Measurements from ENCODE around the gene KRTAP4-6. TPM values are rescaled to one million over a fixed set of nuclear protein-coding genes. Genes with fewer than 3 reads are reported as not detected.
A peak's percentile ranks its signal among the peaks of the same experiment; 100 is the strongest.

The KRTAP4-6 gene
- polyA plus RNA-seq, 1 of the 3 experiments (the other 2 are of a cell fraction), result not detected

DNA sequence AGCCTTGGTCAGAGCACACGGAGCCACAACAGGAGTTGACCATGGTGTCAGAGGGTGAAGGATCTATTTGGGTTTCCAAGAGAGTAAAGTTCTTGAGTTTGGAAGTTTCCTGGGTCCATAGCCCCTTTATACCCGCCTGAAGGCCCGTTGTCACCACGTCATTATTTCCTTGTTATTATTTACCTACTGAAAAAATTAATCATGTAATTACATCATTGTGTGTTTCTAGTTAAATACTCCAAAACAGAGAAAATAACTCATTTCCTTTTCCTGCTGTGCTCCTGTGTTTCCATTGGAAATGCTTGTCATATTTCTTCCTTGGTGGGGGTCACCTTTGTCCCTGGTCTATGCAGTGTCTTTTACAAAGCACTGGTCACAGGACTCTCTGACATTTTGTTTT is 42.3 kb downstream of the KRTAP4-6 start, which contains the start of gene KRTAP4-8:
TSS of gene KRTAP4-8 (minus strand) at position 101 of the 400 bp plus-strand sequence. CDS start at position 43, 58 bp downstream.
- POLR2A ChIA-PET, result no interaction called here
- H3K9me3 ChIP-seq, result no peaks in the 10 kb centered on the region
- CTCF ChIA-PET, result no interaction called here

More for the DNA sequence above, 42.3 kb downstream of the KRTAP4-6 start, which contains the start of gene KRTAP4-8:
- 9% methylated on average over 4 of the region's 4 CpGs for WGBS (ENCODE audit: low lambda C conversion rate)
- Histone ChIP-seq H2AFZ (ENCODE audit: low read depth) (no peak within 1 kb of the TSS), H3K4me1 (ENCODE audit: control insufficient read depth in 1 of 2, insufficient read depth in 2 of 2, low read depth in 1 of 2, low read length in 1 of 2) (peaks cover 0 to 5% of the 10 kb centered on the region in 2 experiments; a peak in 1 of 4 replicates), H3K36me3 (replicated peaks in 1 of 2; ENCODE audit: control insufficient read depth in 1 of 2, insufficient read depth in 2 of 2, low read length in 1 of 2) (no peaks in the 10 kb centered on the region), H3K9ac (no peak within 1 kb of the TSS), H3K4me2 (0 out of 2 replicates have a peak within 1 kb of the TSS, but pooled peaks have one; percentile 15), H3F3A (replicated peaks; ENCODE audit: insufficient read depth) (peaks cover 6% of the 10 kb centered on the region), H3K27ac (ENCODE audit: low read depth in 2 of 2, low read length in 1 of 2) (no peak within 1 kb of the TSS), H3K4me3 (ENCODE audit: low read depth in 2 of 2, low read length in 1 of 2) (no peak within 1 kb of the TSS), H3K79me2 (ENCODE audit: insufficient read depth) (no peaks in the 10 kb centered on the region), H3K9me2 (no peaks in the 10 kb centered on the region), H4K20me1 (ENCODE audit: insufficient read depth) (no peaks in the 10 kb centered on the region), H3K27me3 (ENCODE audit: insufficient read depth) (no peaks in the 10 kb centered on the region)
- TF ChIP-seq ZBTB33 (IDR thresholded peaks at IDR 0.05; ENCODE audit: borderline replicate concordance, low read depth), result no peak
- no peak for TF ChIP-seq NRF1 (IDR thresholded peaks at IDR 0.05; ENCODE audit: low read depth, low read length)
- TF ChIP-seq SMC3 (IDR thresholded peaks at IDR 0.05; ENCODE audit: low read depth, low read length), result no peak
- TF ChIP-seq EZH2phosphoT487 (IDR thresholded peaks at IDR 0.05; ENCODE audit: borderline replicate concordance, low read depth), result no peak
- no peak for TF ChIP-seq RCOR1 (IDR thresholded peaks at IDR 0.05; ENCODE audit: low read length)
- TF ChIP-seq REST (IDR thresholded peaks at IDR 0.05; ENCODE audit: low read depth, low read length), result no peak
- no peak for TF ChIP-seq RXRA (IDR thresholded peaks at IDR 0.05; ENCODE audit: borderline replicate concordance, low read depth)
- no peak for TF ChIP-seq FOXJ3 (CRISPR knock-in tag; IDR thresholded peaks at IDR 0.05)
- no peak for TF ChIP-seq NFIC (IDR thresholded peaks at IDR 0.05; ENCODE audit: borderline replicate concordance)
- no peak for TF ChIP-seq ELF1 (IDR thresholded peaks at IDR 0.05)
- no peak for TF ChIP-seq MEF2A (IDR thresholded peaks at IDR 0.05; ENCODE audit: borderline replicate concordance, low read depth)
- TF ChIP-seq RAD21 (IDR thresholded peaks at IDR 0.05; ENCODE audit: low read length), result no peak
- TF ChIP-seq USF1 (IDR thresholded peaks at IDR 0.05; ENCODE audit: borderline replicate concordance, low read depth), result no peak
- DNase-seq, result no peak

All from SK-N-SH (cell line).